Naive thymus-derived CD4-positive, alpha-beta T cell (primary cell): Measurements from ENCODE around the gene SMIM28. TPM values are rescaled to one million over a fixed set of nuclear protein-coding genes. Genes with fewer than 3 reads are reported as not detected.
"Not testable (repeated sequence)": the region's sequence is repeated elsewhere in the genome, so short reads cannot be mapped to it uniquely, and the experiment has no call there.

Source experiments
- ATAC-seq: fragments of 150-1000 bp; cut with Tn5 transposase; 2 replicates; pipeline ENCODE4 v1.10.0; 2021; ENCODE audit warnings: mild to moderate bottlenecking, moderate library complexity
- CTCF ChIA-PET: fragments of 350-600 bp; sonication (Branson Sonifier 250); formaldehyde crosslinking; loops from one replicate; lab custom pipeline; 2021; ENCODE audit warnings: antibody characterized with exemption; lab: Charles Lee
- POLR2A ChIA-PET: fragments of 350-600 bp; sonication (Branson Sonifier 250); formaldehyde crosslinking; loops from one replicate; lab custom pipeline; 2021; ENCODE audit warnings: antibody characterized with exemption, inconsistent platforms; lab: Charles Lee
- DNase-seq, 9 donors: peaks; one replicate each; pipeline versions ENCODE4 v3.0.0 to v3.0.0-alpha.2; 2020 to 2022; ENCODE audit warnings: mixed read lengths in 1 of 9
- H3K27ac ChIP-seq: one replicate; pipeline ENCODE4 v1.7.0; 2013; ENCODE audit warnings: mild to moderate bottlenecking, low read depth, low read length, moderate library complexity
- H3K27me3 ChIP-seq, 2 donors: one replicate each; pipeline ENCODE4 v1.7.0; 2013; ENCODE audit warnings: low read length in 2 of 2, mild to moderate bottlenecking in 2 of 2, moderate library complexity in 2 of 2; ENCODE audit not compliant: control insufficient read depth in 2 of 2, insufficient read depth in 2 of 2
- H3K36me3 ChIP-seq, 3 experiments: 1 replicate in 2 of 3; 2 replicates in 1 of 3; pipeline ENCODE4 v1.7.0; 2013; ENCODE audit warnings: low read length in 3 of 3, mild to moderate bottlenecking in 3 of 3, moderate library complexity in 1 of 3; ENCODE audit not compliant: insufficient read depth in 3 of 3, control insufficient read depth in 2 of 3
- H3K4me1 ChIP-seq, 2 donors: one replicate each; pipeline ENCODE4 v1.7.0; 2013; ENCODE audit warnings: low read length in 2 of 2, mild to moderate bottlenecking in 2 of 2, moderate library complexity in 1 of 2; ENCODE audit not compliant: control insufficient read depth in 2 of 2, insufficient read depth in 2 of 2
- H3K4me3 ChIP-seq: 2 replicates; pipeline ENCODE4 v1.7.0; 2013; ENCODE audit warnings: mild to moderate bottlenecking, low read length
- H3K9me3 ChIP-seq, 3 experiments: 1 replicate in 2 of 3; 2 replicates in 1 of 3; pipeline ENCODE4 v1.7.0; 2013; ENCODE audit warnings: low read length in 3 of 3; ENCODE audit not compliant: control insufficient read depth in 2 of 3
- H3K27ac Mint-ChIP-seq, 9 donors: one replicate each; pipeline ENCODE4 v1.8.0; 2020 to 2022; ENCODE audit warnings: mixed read lengths in 9 of 9, mild to moderate bottlenecking in 8 of 9, moderate library complexity in 5 of 9, inconsistent platforms in 2 of 9
- H3K27me3 Mint-ChIP-seq, 5 donors: one replicate each; pipeline ENCODE4 v1.8.0; 2021 to 2022; ENCODE audit warnings: mixed read lengths in 5 of 5, mild to moderate bottlenecking in 1 of 5
- H3K36me3 Mint-ChIP-seq, 5 donors: one replicate each; pipeline ENCODE4 v1.8.0; 2020 to 2022; ENCODE audit warnings: mixed read lengths in 5 of 5, mild to moderate bottlenecking in 3 of 5, inconsistent platforms in 1 of 5
- H3K4me1 Mint-ChIP-seq, 7 donors: one replicate each; pipeline ENCODE4 v1.8.0; 2020 to 2022; ENCODE audit warnings: mixed read lengths in 7 of 7, mild to moderate bottlenecking in 3 of 7, inconsistent platforms in 1 of 7
- H3K4me3 Mint-ChIP-seq, 10 donors: one replicate each; pipeline ENCODE4 v1.8.0; 2020 to 2022; ENCODE audit warnings: mild to moderate bottlenecking in 10 of 10, mixed read lengths in 10 of 10, moderate library complexity in 6 of 10, inconsistent platforms in 2 of 10
- H3K9me3 Mint-ChIP-seq, 11 donors: one replicate each; pipeline ENCODE4 v1.8.0; 2020 to 2022; ENCODE audit warnings: mixed read lengths in 11 of 11, mild to moderate bottlenecking in 4 of 11, inconsistent platforms in 1 of 11, moderate library complexity in 1 of 11
- intact Hi-C, 2 donors: fragments of 100-400 bp; cut with micrococcal nuclease; formaldehyde crosslinking; loops; one replicate each; pipeline ENCODE4 v1.15.1; 2023
- polyA plus RNA-seq, 2 donors: library from polyadenylated mRNA; unstranded; fragments of 300-500 nt; fragmentation: Illumina TruSeq; gene quantifications; one replicate each; pipeline ENCODE4 v1.2.3, GENCODE V29; 2021
- total RNA-seq, 6 experiments: library from RNA in 5 of 6; stranded (reverse) in 5 of 6; gene quantifications; 1 replicate in 5 of 6; 2 replicates in 1 of 6; pipeline ENCODE4 v1.2.3 and lab custom pipeline; 2021 to 2026

Gene SMIM28
- total and polyA plus RNA-seq, 7 experiments from 2014 or later: not detected

DNA sequence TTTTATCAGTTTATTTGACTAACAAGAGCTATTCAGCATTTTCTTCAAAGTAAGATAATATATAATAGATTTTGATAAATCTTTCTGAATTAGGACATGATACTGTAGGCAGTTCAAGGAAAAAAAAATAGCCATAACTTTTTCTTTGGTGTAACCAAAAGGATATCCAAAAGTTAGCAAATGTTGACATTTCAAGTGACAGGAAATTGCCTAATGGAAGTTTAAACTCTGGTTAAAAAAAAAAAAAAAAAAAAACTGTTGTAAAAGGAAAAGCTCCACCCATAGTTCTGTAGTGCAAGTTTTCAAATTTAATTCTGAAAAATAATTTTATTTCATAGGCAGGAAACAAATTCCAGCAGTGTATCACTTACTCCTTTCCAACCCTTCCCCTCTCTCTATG is 45.2 kb downstream of the SMIM28 start:
- peaks cover 0 to 17% (median 0%) of the 10 kb centered on the region in 3 experiments for H3K36me3 ChIP-seq
- H3K4me1 ChIP-seq: no peaks in the 10 kb centered on the region
- CTCF ChIA-PET: interaction anchor here (0.9 kb wide), 1 partner anchor 33 kb away, joined by 3 read pairs; no protein-coding TSS in a partner anchor
- no peak overlapping the region for H3K4me3 ChIP-seq
- peaks cover 0 to 5% (median 0%) of the 10 kb centered on the region in 11 donors for H3K9me3 Mint-ChIP-seq
- H3K4me3 Mint-ChIP-seq: no peak overlapping the region
- ATAC-seq (no peak), DNase-seq (no peak)
- no peaks in the 10 kb centered on the region for H3K9me3 ChIP-seq
- POLR2A ChIA-PET: interaction anchor here (0.6 to 0.8 kb wide), 4 partner anchors 16 to 375 kb away, joined by 3 to 5 read pairs (median 4); partner anchors contain the start of gene HEBP2
- H3K36me3 Mint-ChIP-seq: peaks cover 12 to 31% (median 16%) of the 10 kb centered on the region in 5 donors
- no peak overlapping the region for H3K27ac ChIP-seq
- H3K4me1 Mint-ChIP-seq: peaks cover 6 to 17% (median 9%) of the 10 kb centered on the region in 7 donors
- H3K27ac Mint-ChIP-seq: no peak overlapping the region
- no peaks in the 10 kb centered on the region for H3K27me3 ChIP-seq
- peaks cover 0 to 2% (median 0%) of the 10 kb centered on the region in 5 donors for H3K27me3 Mint-ChIP-seq
- intact Hi-C loops: loop anchor here in 1 of 2 donors (2.0 to 10.0 kb wide), 2 partner anchors 18 to 342 kb away; partner anchors contain the start of gene HEBP2

DNA sequence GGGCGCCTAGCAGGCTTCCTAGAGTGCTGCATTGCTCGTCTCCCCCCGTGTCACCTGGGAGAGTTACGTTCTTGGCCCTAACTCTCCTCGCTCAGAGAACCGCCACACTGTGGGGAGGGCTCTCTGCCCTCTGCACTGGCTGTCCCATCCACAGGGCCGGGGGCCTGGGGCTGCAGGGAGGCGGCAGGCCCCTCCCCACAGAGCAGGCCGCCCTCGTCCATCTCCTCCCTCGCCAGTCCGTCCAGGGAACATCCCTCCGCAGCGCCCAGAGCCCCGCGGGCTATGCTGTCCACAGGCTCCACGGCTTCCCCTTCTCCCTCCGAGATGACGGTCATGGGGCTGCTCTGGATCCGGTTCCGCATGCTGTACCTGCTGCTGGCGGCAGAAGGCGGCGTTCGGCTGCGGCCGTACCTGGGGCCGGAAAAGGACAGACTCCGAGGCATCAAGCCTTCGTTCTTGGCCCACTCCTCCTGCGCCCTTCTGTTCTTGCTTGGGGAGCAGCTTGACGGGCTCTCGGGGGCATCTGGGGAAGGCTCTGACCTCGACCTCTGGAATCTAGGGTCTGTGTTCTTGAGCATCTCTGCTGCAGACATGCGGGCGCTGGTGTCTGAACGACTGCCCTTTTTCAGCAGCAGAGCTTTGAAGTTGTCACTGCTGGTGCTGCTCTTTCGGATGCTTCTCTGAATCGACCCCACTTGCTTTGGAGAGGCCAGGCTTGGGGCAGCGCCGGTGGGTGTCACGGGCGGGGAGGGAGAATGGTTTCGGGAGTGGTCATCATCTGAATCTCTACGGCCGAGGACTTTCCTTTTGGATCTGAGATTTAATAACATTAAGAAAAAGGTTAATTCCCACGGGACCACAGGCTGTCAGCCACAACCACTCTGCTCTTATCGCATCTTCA is 46.5 kb downstream of the SMIM28 start:
- H3K4me3 ChIP-seq: no peak overlapping the region
- H3K4me3 Mint-ChIP-seq: no peak overlapping the region
- peaks cover 6 to 17% (median 11%) of the 10 kb centered on the region in 7 donors for H3K4me1 Mint-ChIP-seq
- ChIA-PET CTCF (interaction anchor here (0.6 kb wide), 1 partner anchor 178 kb away, joined by 3 read pairs; no protein-coding TSS in a partner anchor), POLR2A (interaction anchor here (0.5 kb wide), 1 partner anchor 52 kb away, joined by 3 read pairs; no protein-coding TSS in a partner anchor)
- H3K9me3 ChIP-seq: no peaks in the 10 kb centered on the region
- no peaks in the 10 kb centered on the region for H3K27me3 ChIP-seq
- intact Hi-C loops: loop anchor here in 1 of 2 donors (10.0 kb wide), 1 partner anchor 341 kb away; no protein-coding TSS in a partner anchor
- no peak for ATAC-seq
- H3K27ac Mint-ChIP-seq: peak overlapping the region in 1 of 9 donors; percentile 52
- no peaks in the 10 kb centered on the region for H3K4me1 ChIP-seq
- DNase-seq: no peak
- H3K27me3 Mint-ChIP-seq: peaks cover 0 to 3% (median 0%) of the 10 kb centered on the region in 5 donors
- peaks cover 0 to 5% (median 0%) of the 10 kb centered on the region in 3 experiments for H3K36me3 ChIP-seq
- H3K27ac ChIP-seq: no peak overlapping the region
- peaks cover 0 to 17% (median 3%) of the 10 kb centered on the region in 5 donors for H3K36me3 Mint-ChIP-seq
- peaks cover 0 to 4% (median 0%) of the 10 kb centered on the region in 11 donors for H3K9me3 Mint-ChIP-seq

DNA sequence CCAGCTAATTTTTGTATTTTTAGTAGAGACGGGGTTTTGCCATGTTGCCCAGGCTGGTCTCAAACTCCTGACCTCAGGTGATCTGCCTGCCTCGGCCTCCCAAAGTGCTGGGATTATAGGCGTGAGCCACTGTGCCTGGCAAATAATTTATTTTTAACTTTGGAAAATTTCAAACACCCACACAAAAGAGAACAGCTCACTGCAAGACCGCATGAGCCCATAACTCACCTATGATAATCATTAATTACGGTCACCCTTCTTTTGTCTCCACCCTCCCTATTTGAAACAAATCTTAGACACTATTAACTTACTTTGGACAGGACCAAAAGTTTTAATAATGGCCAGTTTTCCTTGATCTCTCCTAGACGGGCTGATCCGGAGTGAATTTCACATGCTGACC is 47.6 kb downstream of the SMIM28 start:
- H3K27ac ChIP-seq, H3K36me3 ChIP-seq, ATAC-seq, H3K4me3 Mint-ChIP-seq, H3K9me3 ChIP-seq, H3K27me3 ChIP-seq, DNase-seq, H3K4me1 ChIP-seq, H3K27me3 Mint-ChIP-seq, POLR2A ChIA-PET, H3K9me3 Mint-ChIP-seq, H3K36me3 Mint-ChIP-seq, H3K4me3 ChIP-seq: not testable (repeated sequence)
- intact Hi-C loops: loop anchor here (5.0 to 10.0 kb wide), 2 partner anchors 340 to 423 kb away; no protein-coding TSS in a partner anchor
- CTCF ChIA-PET: interaction anchor here (0.7 to 6.7 kb wide), 3 partner anchors 26 to 84 kb away, joined by 3 to 120 read pairs (median 3); no protein-coding TSS in a partner anchor
- peak overlapping the region in 2 of 9 donors; percentile 10 to 21 for H3K27ac Mint-ChIP-seq
- peaks cover 6 to 17% (median 11%) of the 10 kb centered on the region in 7 donors for H3K4me1 Mint-ChIP-seq

DNA sequence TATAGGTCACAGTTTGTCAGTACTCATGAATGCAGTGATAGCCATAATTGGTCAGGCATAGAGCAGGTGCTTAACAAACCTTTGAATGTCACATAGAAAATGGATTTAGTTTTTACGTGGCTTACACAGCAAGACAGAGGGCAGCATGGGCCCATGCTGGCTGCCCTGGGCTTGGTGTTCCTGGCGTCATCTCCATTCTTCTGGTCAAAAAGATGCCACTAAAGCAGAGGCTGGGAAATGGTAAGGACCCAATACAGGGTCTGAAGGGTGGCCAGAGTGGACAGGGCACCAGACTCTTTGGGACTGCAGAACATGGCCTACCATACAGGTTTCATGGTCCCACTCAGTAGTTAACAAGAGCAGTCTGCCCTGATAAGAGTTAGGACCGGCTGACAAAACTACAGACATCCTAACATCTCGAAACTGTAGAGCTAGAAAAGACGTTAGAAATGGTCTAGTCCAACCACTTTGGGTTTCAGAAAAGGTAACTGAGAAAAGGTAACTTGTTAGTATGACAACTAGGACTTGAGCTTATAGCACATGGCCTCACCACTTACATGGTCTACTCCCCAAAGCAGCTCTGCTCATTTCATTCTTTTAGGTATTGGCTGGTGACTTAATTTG is 48.9 kb downstream of the SMIM28 start:
- no peak overlapping the region for H3K4me3 ChIP-seq
- no peak overlapping the region for H3K27ac Mint-ChIP-seq
- peaks cover 0 to 7% (median 5%) of the 10 kb centered on the region in 5 donors for H3K27me3 Mint-ChIP-seq
- H3K36me3 ChIP-seq: no peaks in the 10 kb centered on the region
- intact Hi-C loops: loop anchor here (5.0 to 10.0 kb wide), 2 partner anchors 338 to 424 kb away; no protein-coding TSS in a partner anchor
- H3K4me1 ChIP-seq: no peaks in the 10 kb centered on the region
- no peaks in the 10 kb centered on the region for H3K9me3 Mint-ChIP-seq
- H3K9me3 ChIP-seq: no peaks in the 10 kb centered on the region
- no peak overlapping the region for H3K27ac ChIP-seq
- peaks cover 7 to 17% (median 11%) of the 10 kb centered on the region in 7 donors for H3K4me1 Mint-ChIP-seq
- ChIA-PET POLR2A (interaction anchor here (1.1 to 1.4 kb wide), 3 partner anchors 54 to 340 kb away, joined by 3 to 5 read pairs (median 4); no protein-coding TSS in a partner anchor), CTCF (interaction anchor here (0.6 to 6.7 kb wide), 8 partner anchors 10 to 309 kb away, joined by 3 to 120 read pairs (median 3); no protein-coding TSS in a partner anchor)
- ATAC-seq (no peak), DNase-seq (no peak)
- H3K36me3 Mint-ChIP-seq: peaks cover 0 to 2% (median 0%) of the 10 kb centered on the region in 5 donors
- no peaks in the 10 kb centered on the region for H3K27me3 ChIP-seq
- H3K4me3 Mint-ChIP-seq: no peak overlapping the region

DNA sequence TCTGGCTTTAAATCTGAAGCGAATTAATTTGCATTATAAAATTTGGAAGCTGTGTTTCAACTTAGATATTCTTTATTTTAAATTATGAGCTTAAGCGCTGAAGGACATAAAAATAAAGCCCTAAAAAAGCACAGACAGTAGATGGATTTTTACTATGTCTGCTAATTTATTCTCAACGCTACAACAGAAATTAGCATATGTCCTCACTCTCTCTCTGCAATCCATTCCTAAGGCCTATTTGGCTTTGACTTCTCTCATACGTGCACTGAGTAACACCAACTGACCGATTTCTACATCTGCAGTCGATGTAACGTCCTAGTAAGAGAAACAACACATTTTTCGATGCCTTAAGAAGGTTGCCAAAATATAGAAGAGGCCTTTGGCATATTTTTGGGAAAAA is 50.0 kb downstream of the SMIM28 start:
- Histone ChIP-seq H3K4me1 (no peaks in the 10 kb centered on the region), H3K4me3 (no peak overlapping the region), H3K36me3 (no peaks in the 10 kb centered on the region), H3K9me3 (no peaks in the 10 kb centered on the region), H3K27ac (no peak overlapping the region), H3K27me3 (no peaks in the 10 kb centered on the region)
- DNase-seq (no peak), ATAC-seq (no peak)
- ChIA-PET POLR2A (interaction anchor here (1.0 to 1.4 kb wide), 4 partner anchors 10 to 339 kb away, joined by 3 to 5 read pairs (median 4); no protein-coding TSS in a partner anchor), CTCF (interaction anchor here (0.6 to 6.7 kb wide), 9 partner anchors 14 to 1663 kb away, joined by 3 to 120 read pairs (median 3); no protein-coding TSS in a partner anchor)
- peaks cover 7 to 15% (median 9%) of the 10 kb centered on the region in 7 donors for H3K4me1 Mint-ChIP-seq
- H3K4me3 Mint-ChIP-seq: no peak overlapping the region
- no peaks in the 10 kb centered on the region for H3K9me3 Mint-ChIP-seq
- no peaks in the 10 kb centered on the region for H3K36me3 Mint-ChIP-seq
- H3K27ac Mint-ChIP-seq: no peak overlapping the region
- H3K27me3 Mint-ChIP-seq: peaks cover 0 to 7% (median 5%) of the 10 kb centered on the region in 5 donors
- intact Hi-C loops: loop anchor here (2.0 to 10.0 kb wide), 4 partner anchors 27 to 425 kb away; no protein-coding TSS in a partner anchor
